DMS153 (cell line): Measurements from ENCODE around the gene RPL15.

Experiments used
- DNase-seq: peaks from one replicate; lab custom pipeline; 2025; lab: John Stamatoyannopoulos, UW

Gene RPL15

GRCh38 chr3:23964537-23965235, 47.8 kb downstream of the RPL15 start:
- no peak for DNase-seq

- DNase-seq, result no peak
Measured at GRCh38 chr3:23966328-23966727, 49.4 kb downstream of the RPL15 start.

GRCh38 chr3:23968463-23969184, 51.7 kb downstream of the RPL15 start:
- no peak for DNase-seq

- DNase-seq, result no peak
Measured at GRCh38 chr3:23969393-23969792, 52.5 kb downstream of the RPL15 start.
